ENCODE data around the gene CES4A.
"Not testable (repeated sequence)": the region's sequence is repeated elsewhere in the genome, so short reads cannot be mapped to it uniquely, and the experiment has no call there.

CES4A gene

DNA sequence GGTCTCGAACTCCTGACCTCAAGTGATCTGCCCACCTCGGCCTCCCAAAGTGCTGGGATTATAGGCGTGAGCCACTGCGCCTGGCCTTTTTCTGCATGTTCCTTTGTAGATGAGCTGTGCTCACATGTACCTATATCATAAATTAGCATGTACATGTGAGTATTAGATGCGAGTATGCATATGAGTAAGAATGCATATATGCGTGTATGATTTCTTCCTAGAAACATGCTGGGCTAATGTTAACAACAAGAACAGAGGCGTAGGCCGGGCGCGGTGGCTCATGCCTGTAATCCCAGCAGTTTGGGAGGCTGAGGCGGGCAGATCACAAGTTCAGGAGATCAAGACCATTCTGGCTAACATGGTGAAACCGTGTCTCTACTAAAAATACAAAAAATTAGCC lies 5.2 kb downstream of the CES4A start:
- DNase-seq = not testable (repeated sequence)

DNA sequence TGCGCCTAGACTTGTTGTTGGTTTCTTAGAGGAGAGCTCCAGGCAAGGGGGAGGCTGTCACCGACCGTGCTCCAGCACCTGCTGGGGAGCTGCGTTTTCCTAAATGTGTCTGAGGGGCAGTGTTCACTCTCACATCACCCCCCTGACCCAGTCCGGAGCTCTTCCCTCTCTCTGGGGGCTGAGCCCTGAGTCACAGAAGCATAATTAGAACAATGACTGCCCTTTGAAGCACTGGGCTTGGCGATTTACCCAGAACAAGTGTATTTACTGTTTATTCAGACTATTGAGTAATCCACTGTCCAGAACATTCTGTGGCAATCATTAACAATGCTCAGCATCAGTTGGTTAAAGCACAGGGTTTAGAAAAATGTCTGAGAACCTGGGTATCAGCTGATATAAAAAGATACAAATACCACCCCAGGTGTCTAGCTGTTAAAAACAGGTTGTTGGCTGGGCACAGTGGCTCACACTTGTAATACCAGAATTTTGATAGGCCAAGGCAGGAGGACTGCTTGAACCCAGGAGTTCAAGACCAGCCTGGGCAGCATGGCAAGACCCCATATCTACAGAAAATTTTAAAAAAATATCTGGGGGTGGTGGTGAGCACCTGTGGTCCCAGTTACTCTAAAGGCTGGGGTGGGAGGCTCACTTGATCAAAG lies 8.1 kb downstream of the CES4A start:
- no peak for DNase-seq

DNA sequence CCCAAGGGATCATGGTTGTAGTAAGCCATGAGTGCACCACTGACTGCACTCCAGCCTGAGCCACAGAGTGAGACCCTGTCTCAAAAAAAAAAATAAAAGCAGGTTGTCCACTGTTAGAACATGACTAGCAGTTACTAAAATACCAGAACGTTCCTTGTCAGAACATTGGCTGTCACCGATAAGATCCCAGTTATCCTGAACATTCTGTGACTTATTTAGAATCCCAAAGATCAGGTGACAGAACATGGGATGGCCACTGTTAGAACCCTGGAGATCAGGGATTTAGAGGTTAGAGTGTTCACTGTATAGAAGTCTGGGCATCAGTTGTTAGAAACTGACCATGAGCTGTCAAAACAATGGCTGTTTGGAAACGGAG lies 8.6 kb downstream of the CES4A start:
- no peak for DNase-seq

DNA sequence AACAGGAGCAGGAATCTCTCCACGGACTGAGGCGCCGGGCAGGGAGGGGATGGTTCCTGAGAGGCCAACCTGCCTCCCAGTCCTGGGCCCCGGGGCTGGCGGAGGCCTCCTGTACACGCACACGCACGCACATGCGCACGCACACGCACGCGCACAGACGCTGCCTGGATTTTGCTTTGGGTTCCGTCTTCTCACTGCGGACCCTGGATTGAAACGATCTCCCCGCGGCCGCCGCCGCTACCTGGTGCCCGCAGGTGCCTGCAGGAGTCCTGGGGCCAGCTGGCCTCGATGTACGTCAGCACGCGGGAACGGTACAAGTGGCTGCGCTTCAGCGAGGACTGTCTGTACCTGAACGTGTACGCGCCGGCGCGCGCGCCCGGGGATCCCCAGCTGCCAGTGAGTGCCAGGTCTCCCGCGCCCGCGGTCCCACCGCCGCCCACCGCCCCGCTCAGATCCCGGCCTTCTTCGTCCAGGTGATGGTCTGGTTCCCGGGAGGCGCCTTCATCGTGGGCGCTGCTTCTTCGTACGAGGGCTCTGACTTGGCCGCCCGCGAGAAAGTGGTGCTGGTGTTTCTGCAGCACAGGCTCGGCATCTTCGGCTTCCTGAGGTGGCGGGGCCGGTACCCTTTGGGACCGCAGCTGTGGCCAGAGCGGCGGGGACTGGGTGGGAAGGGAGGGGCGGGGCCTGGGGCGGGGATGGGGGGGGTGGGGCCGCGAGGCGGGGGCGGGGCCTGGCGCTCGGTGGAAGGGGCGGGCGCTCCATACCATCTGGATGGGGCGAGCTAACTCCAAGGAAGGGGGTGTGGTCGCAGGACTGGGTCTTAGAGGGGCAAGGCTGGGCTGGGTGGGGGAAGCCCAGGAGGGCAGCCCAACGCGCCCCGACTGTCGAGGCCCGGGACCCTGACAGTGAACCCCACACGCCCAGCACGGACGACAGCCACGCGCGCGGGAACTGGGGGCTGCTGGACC lies 12.3 kb downstream of the CES4A start:
- peak; percentile 14 to 55 (median 20) for DNase-seq

DNA sequence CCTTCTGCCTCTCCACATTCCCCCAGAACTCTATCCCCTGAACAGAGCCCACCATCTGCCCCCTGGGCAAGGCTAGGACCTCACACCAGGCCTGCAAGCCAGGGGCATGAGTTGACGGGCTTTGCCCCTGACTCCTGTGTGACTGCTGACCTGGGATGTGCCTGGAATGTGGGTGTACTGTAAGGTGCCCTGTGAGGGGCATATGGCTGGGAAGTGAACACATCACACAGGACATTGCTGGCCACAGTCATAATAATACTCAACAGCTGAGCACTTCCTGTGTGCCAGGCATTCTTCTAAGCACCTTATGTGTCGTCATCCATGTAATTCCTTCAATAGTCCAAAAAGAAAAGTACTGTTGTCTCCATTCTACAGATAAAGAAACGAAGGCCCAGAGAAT lies 13.3 kb downstream of the CES4A start:
- no peak for DNase-seq

DNA sequence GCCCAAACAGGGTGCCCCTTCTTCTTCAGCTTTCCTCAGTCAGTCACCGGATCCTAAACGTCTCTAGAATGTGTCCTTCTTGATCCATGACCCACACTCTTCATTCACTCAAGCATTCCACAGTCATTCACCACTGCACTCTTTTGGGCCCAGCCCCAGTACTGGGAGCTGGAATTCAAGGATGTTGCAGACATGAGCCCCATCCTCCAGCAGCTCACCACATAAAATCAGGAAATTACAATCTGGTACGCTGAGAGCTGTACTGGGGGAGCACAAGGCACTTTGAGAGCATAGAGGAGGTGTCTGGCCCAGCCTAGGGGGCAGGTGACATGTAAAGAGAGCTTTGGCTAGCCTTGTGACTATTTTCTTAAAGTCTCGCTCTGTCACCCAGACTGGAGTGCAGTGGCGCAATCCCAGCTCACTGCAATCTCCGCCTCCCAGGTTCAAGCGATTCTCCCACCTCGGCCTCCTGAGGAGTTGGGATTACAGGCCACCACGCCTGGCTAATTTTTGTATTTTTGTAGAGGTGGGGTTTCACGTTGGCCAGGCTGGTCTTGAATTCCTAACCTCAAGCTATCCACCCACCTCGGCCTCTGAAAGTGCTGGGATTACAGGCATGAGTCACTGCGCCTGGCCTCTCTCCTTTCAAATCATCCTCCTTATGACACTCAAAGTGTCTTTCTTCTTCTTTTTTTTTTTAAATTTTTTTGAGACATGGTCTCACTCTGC lies 18.7 kb downstream of the CES4A start:
- no peak for DNase-seq

DNA sequence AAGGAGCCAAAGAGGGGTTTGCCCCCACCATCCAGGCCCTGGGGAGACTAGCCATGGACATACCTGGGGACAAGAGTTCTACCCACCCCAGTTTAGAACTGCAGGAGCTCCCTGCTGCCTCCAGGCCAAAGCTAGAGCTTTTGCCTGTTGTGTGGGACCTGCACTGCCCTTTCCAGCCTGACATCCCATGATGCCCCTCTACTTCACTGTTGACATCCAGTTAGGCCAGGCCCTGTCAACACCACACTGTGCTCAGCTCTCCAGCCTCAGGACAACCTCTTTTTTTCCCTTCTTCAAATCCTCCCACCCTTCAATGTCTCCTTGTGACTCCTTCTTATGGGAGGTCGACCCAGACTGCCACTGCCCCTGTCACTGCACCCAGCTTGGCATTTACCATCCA lies 20.8 kb downstream of the CES4A start:
- no peak for DNase-seq

DNA sequence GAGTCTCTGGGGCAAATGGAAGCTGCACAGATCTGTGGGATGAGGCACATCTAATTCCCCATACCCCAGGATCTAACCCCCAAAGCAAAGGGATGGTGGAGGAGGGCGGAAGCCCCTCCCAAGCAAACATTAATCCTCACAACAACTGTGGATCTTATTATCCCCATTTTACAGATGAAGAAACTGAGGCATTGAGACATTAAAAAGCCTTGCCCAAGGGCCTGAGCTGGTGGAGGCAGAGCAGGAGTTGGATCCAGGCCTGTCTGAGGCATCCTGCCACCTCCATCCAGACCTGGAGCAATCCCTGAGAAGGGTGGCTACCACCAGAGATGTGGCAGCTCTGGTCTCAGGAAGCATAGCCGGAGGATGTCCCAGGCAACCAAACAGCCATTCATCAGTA lies 22.9 kb downstream of the CES4A start:
- DNase-seq = no peak

DNA sequence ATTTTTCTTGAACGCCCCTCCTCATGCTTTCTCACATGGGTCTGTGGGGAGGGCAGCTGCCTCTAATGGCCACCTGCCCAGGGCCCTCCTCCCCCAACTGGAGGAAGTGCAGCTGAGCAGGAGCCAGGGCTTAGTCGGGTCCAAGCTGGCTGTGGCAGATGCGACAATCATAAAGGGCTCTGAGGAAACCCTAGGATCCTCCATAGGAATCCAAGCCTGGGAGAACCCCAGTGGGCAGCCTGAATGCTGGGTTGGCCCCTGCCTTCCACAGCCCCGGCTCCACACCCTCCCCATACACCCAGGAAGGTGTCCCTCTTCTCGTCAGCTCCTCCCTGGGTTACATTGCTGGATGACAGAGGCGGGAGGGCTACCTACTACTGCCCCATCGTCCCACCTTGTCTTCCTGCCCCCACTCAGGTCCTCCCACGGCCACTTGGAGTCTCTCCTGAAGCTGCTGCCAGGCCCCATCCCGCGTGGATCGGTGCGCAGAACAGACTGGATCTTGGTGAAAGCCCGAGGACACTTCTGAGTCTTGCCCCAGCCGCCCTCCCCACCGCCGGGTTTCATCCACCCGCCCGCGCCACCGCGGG lies 24.9 kb downstream of the CES4A start:
- DNase-seq = no peak

DNA sequence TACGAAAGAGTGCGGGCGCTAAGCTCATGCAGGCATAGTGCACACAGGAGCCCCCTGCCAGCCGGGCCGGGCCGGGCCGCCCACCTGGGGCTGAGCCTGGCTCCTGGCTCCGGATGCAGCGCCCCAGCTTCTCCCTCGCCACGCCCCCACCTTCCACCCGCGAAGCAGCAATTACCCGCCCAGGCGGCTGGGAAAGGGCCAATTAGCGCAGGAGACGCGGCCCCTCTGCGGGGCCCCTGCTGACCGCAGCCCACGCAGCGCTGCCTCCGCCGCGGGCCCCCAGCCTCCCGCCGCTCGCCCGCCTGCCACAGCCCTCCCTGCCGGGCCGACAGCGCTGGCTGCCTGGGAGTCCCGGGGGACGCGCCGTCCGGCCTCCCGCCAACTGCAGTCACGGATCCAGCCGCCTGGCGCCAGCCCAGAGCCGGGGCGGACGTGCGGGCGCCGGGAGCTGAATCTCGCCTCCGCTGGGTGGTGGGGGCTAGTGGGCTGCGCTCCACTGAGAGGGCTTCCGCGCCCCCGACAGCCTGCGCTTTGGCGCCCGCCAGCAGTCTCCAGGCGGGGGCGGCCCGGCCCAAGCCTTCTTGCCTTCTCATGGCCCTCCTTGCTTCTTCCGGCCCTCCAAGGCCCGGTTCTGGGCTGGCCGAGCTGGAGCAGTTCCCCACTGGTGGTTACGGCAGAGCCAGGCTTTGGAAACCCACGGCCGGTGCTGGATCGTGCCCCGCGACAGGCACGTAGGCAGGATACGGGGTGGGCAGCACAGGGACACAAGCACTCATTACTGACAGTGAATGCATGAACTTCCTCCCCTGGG lies 25.6 kb downstream of the CES4A start:
- DNase-seq = peak; percentile 32 to 57 (median 49)

DNA sequence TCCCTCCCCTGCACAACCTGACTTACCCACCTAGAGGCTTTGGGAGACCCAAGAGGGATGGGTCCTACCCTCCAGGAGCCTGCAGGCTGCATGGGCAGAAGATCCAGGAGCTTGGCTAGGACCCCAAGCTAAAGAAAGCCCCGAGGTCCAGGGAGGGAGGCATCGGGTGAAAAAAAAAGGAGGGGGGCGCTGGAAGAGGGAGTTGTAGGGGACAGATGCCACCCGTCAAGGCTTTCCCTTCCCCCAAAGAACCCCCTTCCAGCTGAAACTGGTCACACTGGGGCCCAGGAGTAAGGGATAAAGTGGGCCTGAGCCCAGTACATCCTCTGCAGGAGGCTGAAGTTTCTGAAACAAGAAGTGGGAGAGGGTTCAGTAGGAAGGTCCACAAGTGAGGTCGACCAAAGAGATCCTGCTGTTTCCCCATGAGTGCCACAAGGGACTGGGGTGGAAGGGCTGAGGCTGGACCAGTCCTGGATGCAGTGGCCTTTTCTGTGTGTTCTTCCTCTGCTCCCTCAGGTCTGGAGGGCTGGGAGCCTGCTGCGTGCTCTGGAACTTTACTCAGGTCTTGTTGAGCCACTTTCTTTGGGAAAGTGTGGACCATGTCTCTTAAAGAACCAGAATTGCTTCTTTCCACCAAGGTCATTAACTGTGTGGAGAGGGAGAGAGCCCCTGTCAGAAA lies 26.4 kb downstream of the CES4A start:
- no peak for DNase-seq

DNA sequence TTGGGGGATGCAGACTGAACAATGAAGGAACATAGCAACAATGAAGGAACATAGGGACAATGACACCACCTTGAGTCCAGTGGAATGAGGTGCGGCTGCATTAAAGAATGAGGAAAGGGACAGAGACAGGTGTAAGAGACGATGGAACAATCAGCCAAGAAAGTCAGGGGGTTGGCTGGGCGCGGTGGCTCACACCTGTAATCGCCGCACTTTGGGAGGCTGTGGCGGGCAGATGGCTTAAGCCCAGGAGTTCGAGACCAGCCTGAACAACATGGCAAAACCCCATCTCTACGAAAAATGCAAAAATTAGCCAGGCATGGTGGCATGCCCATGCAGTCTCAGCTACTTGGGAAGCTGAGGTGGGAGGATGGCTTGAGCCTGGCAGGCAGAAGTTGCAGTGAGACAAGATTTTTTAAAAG lies 26.9 kb downstream of the CES4A start:
- no peak for DNase-seq

DNA sequence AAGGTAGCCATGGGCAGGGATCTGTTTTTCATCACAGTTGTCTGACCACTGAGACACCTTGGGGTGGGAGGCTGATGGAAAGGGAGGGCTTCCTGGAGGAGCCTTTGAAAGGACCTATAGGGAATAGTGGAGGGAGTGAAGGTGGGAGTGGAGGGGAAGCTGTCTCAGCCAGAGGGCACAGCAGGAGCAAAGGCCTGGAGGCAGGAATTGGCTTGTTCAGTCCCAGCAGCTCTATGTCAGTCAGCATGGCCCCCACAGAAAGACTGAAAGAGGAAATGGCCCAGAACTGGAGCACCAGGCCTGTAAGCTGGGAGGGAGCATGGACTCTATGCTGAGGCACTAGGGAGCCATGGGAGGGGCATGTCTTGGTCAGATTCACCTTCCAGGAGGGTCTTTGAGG lies 27.8 kb downstream of the CES4A start:
- DNase-seq = no peak

DNA sequence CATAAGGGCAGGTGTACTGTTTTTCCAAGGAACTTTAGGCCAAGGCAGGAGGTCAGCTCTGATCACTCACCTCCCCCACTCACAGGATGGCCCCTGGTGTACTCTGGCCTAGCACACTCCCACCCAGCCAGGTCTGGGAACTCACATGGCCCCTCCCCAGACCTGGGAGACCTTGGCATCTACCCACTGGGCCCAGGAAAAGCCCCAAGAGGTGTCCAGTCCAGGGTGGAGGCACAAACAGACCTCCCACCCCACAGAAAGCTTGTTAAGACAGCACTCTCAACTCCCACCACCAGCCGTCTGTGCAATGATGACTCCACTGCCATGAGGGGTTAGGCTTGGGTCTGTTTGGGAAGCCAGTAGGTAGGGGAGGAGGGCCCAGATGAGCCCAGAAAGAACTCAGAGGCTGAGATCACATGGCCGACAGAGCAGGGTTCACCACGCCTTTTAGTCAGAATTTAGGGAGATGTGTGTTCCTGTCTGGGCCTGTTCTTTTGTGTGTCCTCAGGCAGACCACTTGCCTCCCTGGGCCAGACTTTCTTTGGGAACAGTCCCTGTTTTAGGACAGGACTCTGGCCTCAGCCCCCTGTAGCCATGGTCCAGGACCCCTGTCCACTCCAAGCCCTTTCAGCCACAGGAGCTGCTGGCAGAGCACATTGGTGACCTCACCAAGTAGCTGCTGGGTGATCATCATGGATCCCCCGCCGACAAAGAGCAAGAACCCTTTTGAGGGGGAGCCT lies 28.5 kb downstream of the CES4A start:
- no peak for DNase-seq

DNA sequence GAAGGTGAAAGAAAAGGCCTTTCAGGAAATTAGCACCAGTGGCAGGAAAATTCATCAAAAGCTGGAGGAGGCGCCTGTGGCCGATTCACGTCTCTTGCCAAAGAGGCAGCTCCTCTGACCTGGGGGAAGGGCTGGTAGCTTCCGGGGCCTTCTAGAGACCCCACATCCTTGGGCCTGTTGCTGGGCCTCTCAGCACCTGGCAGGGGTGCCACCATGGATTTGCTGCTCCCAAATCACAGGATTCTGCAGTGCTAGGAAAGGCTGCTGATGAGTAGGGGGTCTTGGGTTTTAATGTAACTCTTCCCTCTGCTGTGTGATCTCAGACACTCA lies 29.0 kb downstream of the CES4A start:
- no peak for DNase-seq

DNA sequence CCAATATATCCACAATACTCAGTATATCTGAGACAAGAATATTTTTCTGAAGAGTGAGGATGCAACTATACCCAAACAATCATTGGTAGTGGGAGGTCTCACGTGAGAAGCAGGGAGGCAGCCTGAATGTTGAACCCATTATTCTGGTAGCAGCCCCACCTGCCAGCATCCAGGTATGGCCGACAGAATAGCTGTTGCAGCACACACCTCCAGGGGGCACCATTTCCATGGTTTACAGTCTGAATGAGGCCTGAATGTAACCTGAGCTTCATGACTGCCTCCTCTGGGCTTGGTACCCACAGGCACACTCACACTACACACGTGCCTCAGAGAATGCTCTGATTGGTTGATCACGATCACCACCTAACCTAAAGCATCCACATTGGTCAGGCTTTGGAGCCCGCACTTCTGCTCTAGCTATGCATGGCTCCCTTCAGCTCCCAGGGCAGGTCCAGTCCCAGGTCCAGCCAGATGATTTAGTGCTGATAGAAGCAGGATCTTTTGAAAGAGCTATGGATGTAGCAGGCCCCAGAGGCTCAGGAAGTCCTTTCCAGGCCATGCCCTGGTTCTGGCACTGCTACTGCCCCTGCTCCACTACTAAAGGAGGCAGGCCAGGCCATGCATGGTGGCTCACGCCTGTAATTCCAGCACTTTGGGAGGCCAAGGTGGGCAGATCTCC lies 29.6 kb downstream of the CES4A start:
- DNase-seq = peak; percentile 65 to 83 (median 67)

DNA sequence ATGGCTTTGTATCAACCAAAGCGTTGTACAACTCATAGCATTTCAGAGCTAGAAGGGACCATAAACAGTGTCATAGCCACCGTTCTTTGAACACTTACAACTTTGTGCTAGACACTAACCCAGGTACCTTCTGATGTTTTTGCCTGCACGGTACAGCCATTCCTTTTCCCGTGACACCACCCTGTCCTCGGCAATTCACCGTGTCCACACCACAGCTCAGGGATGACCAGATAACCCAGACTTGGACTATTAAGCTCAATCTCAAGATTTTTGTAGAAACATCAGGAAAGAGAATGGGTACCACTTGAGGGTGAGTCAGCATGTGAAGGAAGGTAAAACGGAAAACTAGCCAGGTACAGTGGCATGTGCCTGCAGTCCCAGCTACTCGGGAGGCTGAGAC lies 30.8 kb downstream of the CES4A start:
- no peak for DNase-seq

DNA sequence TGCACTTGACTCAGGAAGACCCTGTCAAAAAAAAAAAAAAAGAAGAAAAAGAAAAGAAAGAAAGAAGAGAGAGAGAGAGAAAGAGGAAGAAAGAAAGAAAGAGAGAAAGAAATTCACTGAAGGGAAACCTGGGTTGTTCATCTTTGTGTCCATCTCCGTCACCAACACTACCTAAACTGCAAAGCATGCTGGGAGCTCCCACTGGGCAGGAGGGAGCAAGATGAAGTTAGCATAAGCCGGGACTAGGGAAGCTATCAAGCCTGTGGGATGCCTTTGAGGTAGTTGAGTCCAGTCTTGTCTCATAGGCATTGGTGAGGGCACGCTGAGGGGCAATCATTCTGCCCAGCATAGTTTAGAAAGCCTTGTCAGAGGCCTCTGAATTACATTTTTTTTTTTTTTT lies 32.9 kb downstream of the CES4A start:
- DNase-seq = no peak

DNA sequence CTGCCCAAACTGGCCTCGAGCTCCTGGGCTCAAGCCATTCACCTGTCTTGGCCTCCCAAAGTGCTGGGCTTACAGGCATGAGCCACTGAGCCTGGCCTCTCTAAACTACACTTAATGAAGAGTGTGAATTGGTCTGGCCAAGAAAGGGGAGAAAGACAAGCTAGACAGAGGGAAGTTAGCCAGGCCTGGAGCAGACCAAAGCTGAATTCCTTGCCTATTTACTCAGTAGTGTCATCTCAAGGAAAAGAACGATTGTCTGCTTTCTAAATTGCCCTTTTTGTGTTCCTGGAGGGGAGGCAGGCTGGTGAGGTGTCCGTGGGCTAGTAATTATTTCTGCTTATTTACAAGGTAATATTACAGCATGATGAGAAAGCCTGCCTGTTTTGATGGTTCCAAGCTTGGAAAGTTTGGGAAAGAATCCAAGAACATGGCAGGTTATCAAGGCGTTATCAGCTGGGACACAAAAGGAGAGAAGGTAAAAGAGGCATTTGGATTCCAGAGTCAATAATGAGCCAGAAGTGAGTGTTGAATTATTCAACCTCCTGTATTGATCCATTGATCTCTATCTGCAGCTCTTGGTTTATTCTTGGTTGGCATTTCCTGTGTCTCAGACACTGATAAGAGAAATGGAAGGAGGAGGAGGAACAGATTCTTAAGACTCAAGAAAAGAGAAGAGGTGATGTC lies 34.3 kb downstream of the CES4A start:
- DNase-seq = no peak

DNA sequence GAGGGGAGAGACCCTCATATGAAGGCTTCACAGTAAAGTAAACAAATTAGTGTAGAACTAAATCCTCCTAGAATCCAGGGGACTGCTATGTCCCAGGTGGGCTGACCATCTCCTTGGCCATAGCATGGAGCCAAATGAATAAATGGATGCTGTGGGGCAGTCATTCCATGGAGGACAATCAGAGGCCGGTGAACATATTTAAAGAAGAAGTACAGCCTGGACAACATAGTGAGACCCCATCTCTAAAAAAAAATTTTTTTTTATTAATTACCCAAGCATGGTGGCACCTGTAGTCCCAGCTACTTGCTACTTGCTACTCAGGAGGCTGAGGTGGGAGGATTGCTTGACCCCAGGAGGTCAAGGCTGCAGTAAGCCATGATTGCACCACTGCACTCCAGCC lies 35.3 kb downstream of the CES4A start:
- no peak for DNase-seq

All from activated CD4-positive, CD25-positive, alpha-beta regulatory T cell (primary cell).